ENCODE data around the gene TBC1D16.

DNA sequence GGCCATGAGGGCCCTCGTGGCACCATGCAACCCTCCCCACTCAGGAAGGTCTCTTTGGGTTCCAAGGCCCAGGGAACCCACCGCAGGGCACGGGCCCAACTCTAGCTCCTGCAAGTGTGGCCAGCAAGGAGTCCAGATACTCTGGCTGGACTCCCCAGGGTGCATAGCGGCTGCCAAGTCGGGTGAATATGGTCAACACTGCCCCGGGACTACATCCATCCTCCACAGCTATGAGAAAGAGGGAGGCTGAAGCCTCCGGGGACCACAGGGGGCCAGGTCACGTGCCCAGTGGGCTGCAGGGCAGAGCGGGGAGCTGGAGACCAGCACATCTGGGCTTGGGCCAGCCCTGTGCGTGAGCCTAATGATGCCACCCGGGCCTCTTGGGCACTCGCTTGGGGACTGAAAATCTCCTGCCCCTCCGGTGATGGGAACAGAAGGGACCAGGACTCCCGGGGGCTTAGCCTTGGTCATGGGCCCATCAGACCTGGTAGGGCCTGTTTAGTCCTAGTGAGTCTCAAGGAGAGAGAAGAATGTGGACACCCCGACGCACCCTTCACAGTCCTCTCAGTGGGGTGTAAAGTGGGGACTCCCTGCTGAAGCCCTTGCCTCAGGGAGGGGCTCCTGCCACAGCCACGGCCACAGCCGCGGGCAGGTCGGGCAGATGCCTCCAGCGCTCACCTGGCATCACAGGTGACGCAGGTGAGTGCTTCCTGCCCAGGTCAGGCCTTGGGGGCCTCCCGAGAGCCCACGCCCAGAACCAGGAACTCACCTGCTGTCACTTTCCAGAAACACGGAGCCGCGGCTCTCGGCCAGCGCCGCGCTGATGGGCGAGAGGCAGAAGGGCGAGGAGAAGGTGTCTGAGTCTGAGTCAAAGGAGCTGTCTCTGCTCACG is 26.0 kb downstream of the TBC1D16 start:
- TF ChIP-seq, protein P1, sequence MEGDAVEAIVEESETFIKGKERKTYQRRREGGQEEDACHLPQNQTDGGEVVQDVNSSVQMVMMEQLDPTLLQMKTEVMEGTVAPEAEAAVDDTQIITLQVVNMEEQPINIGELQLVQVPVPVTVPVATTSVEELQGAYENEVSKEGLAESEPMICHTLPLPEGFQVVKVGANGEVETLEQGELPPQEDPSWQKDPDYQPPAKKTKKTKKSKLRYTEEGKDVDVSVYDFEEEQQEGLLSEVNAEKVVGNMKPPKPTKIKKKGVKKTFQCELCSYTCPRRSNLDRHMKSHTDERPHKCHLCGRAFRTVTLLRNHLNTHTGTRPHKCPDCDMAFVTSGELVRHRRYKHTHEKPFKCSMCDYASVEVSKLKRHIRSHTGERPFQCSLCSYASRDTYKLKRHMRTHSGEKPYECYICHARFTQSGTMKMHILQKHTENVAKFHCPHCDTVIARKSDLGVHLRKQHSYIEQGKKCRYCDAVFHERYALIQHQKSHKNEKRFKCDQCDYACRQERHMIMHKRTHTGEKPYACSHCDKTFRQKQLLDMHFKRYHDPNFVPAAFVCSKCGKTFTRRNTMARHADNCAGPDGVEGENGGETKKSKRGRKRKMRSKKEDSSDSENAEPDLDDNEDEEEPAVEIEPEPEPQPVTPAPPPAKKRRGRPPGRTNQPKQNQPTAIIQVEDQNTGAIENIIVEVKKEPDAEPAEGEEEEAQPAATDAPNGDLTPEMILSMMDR (conservative IDR thresholded peaks at IDR 0.05; ENCODE audit: low read length) = no peak
- TF ChIP-seq EZH2phosphoT487 (IDR thresholded peaks at IDR 0.05; ENCODE audit: borderline replicate concordance) = no peak

Data from Loucy (cell line).